SK-N-SH treated with all-trans-retinoic acid at 6 μM for 48 hours (cell line): ENCODE measurements around the gene MPST.

Experiments used
- ATAC-seq: fragments of 200-7000 bp; cut with Tn5 transposase; 3 replicates; pipeline ENCODE4 v1.9.1; 2020; ENCODE audit warnings: mild to moderate bottlenecking, moderate library complexity
- ARNTL ChIP-seq: fragments of 450-650 bp; formaldehyde crosslinking; IDR thresholded peaks from 2 replicates; pipeline ENCODE4 v1.5.0; 2020; ENCODE audit warnings: low read depth, mild to moderate bottlenecking, moderate library complexity, borderline replicate concordance
- BACH2 ChIP-seq: fragments of 250-450 bp; sonication (Bioruptor Pico); IDR thresholded peaks from 2 replicates; pipeline ENCODE4 v1.9.0; 2021; ENCODE audit warnings: mild to moderate bottlenecking, borderline replicate concordance
- CREB5 ChIP-seq: fragments of 250-450 bp; sonication (Bioruptor Pico); IDR thresholded peaks from 2 replicates; pipeline ENCODE4 v1.5.1; 2020; ENCODE audit warnings: low read depth, mild to moderate bottlenecking, moderate library complexity
- CSDC2 ChIP-seq: fragments of 250-450 bp; sonication (Bioruptor Pico); IDR thresholded peaks from 2 replicates; pipeline ENCODE4 v1.5.0; 2020; ENCODE audit warnings: mild to moderate bottlenecking, moderate library complexity
- CSRNP3 ChIP-seq: fragments of 250-450 bp; sonication (Bioruptor Pico); IDR thresholded peaks from 2 replicates; pipeline ENCODE4 v1.5.1; 2021; ENCODE audit warnings: mild to moderate bottlenecking, moderate library complexity
- GLIS3 ChIP-seq: fragments of 250-450 bp; sonication (Bioruptor Pico); IDR thresholded peaks from 2 replicates; pipeline ENCODE4 v1.5.0; 2020; ENCODE audit warnings: mild to moderate bottlenecking, moderate library complexity
- ISL1 ChIP-seq: fragments of 250-450 bp; sonication (Bioruptor Pico); IDR thresholded peaks from 2 replicates; pipeline ENCODE4 v2.1.2; 2022; ENCODE audit warnings: mild to moderate bottlenecking, moderate library complexity
- OSR1 ChIP-seq: fragments of 250-450 bp; sonication (Bioruptor Pico); IDR thresholded peaks from 2 replicates; pipeline ENCODE4 v1.8.0; 2022; ENCODE audit warnings: moderate library complexity, mild to moderate bottlenecking, inconsistent platforms
- POU6F1 ChIP-seq: fragments of 250-450 bp; sonication (Bioruptor Pico); IDR thresholded peaks from 2 replicates; pipeline ENCODE4 v1.8.0; 2021; ENCODE audit warnings: low read depth, mild to moderate bottlenecking, moderate library complexity, borderline replicate concordance
- PPARA ChIP-seq: fragments of 250-450 bp; sonication (Bioruptor Pico); IDR thresholded peaks from 2 replicates; pipeline ENCODE4 v1.5.0; 2020; ENCODE audit warnings: mild to moderate bottlenecking, borderline replicate concordance
- RARB ChIP-seq: fragments of 250-450 bp; sonication (Bioruptor Pico); IDR thresholded peaks from 2 replicates; pipeline ENCODE4 v1.8.0; 2021; ENCODE audit warnings: mild to moderate bottlenecking, moderate library complexity
- SNAI2 ChIP-seq: fragments of 250-450 bp; sonication (Bioruptor Pico); IDR thresholded peaks from 2 replicates; pipeline ENCODE4 v1.5.0; 2020; ENCODE audit warnings: mild to moderate bottlenecking, moderate library complexity
- TCF4 ChIP-seq: fragments of 250-450 bp; sonication (Bioruptor Pico); IDR thresholded peaks from 2 replicates; pipeline ENCODE4 v1.8.0; 2021; ENCODE audit warnings: mild to moderate bottlenecking, moderate library complexity, borderline replicate concordance
- TOX ChIP-seq: fragments of 250-450 bp; sonication (Bioruptor Pico); IDR thresholded peaks from 2 replicates; pipeline ENCODE4 v1.8.0; 2021; ENCODE audit warnings: mild to moderate bottlenecking, moderate library complexity, borderline replicate concordance
- TSHZ2 ChIP-seq: fragments of 250-450 bp; sonication (Bioruptor Pico); IDR thresholded peaks from 2 replicates; pipeline ENCODE4 v1.5.0; 2020; ENCODE audit warnings: mild to moderate bottlenecking, moderate library complexity
- ZFP3 ChIP-seq: fragments of 250-450 bp; sonication (Bioruptor Pico); IDR thresholded peaks from 2 replicates; pipeline ENCODE4 v1.5.0; 2020; ENCODE audit warnings: mild to moderate bottlenecking, moderate library complexity
- ZFP30 ChIP-seq: fragments of 450-650 bp; formaldehyde crosslinking; IDR thresholded peaks from 2 replicates; pipeline ENCODE4 v1.5.0; 2022; ENCODE audit warnings: mild to moderate bottlenecking, moderate library complexity
- ZNF70 ChIP-seq: fragments of 450-650 bp; formaldehyde crosslinking; IDR thresholded peaks from 2 replicates; pipeline ENCODE4 v1.5.0; 2020; ENCODE audit warnings: mild to moderate bottlenecking, moderate library complexity
- ZNF8 ChIP-seq: fragments of 450-650 bp; formaldehyde crosslinking; IDR thresholded peaks from 2 replicates; pipeline ENCODE4 v1.5.0; 2020; ENCODE audit warnings: mild to moderate bottlenecking, moderate library complexity

Gene MPST

GRCh38 chr22:37025500-37026070, 6.0 kb downstream of the MPST start:
- no peak for TF ChIP-seq RARB
- no peak for TF ChIP-seq ARNTL
- TF ChIP-seq PPARA (CRISPR knock-in tag), result no peak
- TF ChIP-seq GLIS3 (CRISPR knock-in tag), result no peak
- no peak for TF ChIP-seq CSRNP3 (CRISPR knock-in tag)
- TF ChIP-seq OSR1, result no peak
- no peak for TF ChIP-seq ZNF70 (CRISPR knock-in tag)
- TF ChIP-seq CSDC2 (CRISPR knock-in tag), result no peak
- no peak for TF ChIP-seq TOX (CRISPR knock-in tag)
- TF ChIP-seq POU6F1 (CRISPR knock-in tag), result no peak
- no peak for TF ChIP-seq BACH2 (CRISPR knock-in tag)
- no peak for ATAC-seq

- no peak for ATAC-seq
These were observed 6.8 kb downstream of the MPST start for GRCh38 chr22:37026325-37026724.

GRCh38 chr22:37027556-37027955, 8.0 kb downstream of the MPST start:
- TF ChIP-seq ZFP3 (CRISPR knock-in tag), result no peak
- no peak for TF ChIP-seq ZNF8
- no peak for TF ChIP-seq SNAI2 (CRISPR knock-in tag)
- TF ChIP-seq ISL1 (CRISPR knock-in tag), result no peak
- no peak for TF ChIP-seq CREB5 (CRISPR knock-in tag)
- no peak for TF ChIP-seq POU6F1 (CRISPR knock-in tag)
- ATAC-seq, result no peak

More at GRCh38 chr22:37026325-37026724, 6.8 kb downstream of the MPST start:
- TF ChIP-seq ZNF8, result no peak
- TF ChIP-seq TCF4 (CRISPR knock-in tag), result no peak
- TF ChIP-seq CSRNP3 (CRISPR knock-in tag), result no peak
- no peak for TF ChIP-seq ZFP30
- TF ChIP-seq ARNTL, result no peak
- no peak for TF ChIP-seq CSDC2 (CRISPR knock-in tag)
- TF ChIP-seq PPARA (CRISPR knock-in tag), result no peak
- TF ChIP-seq SNAI2 (CRISPR knock-in tag), result no peak
- no peak for TF ChIP-seq TSHZ2
- TF ChIP-seq, all 23 proteins: peak for 0
